ENCODE data around the gene CPLX1.
"Not testable (repeated sequence)": the region's sequence is repeated elsewhere in the genome, so short reads cannot be mapped to it uniquely, and the experiment has no call there.

Gene CPLX1

GRCh38 chr4:749698-750666 lies 75.9 kb downstream of the CPLX1 start:
- DNase-seq, result no peak

- DNase-seq, result no peak
Observed at GRCh38 chr4:748461-748860, 77.5 kb downstream of the CPLX1 start.

- no peak for DNase-seq
Observed at GRCh38 chr4:747546-748170, 78.3 kb downstream of the CPLX1 start.

- DNase-seq, result no peak
Observed at GRCh38 chr4:744212-744841, 81.6 kb downstream of the CPLX1 start.

GRCh38 chr4:743463-744211 lies 82.3 kb downstream of the CPLX1 start:
- no peak for DNase-seq

- peak; percentile 64 for DNase-seq
Observed at GRCh38 chr4:742742-743311, 83.1 kb downstream of the CPLX1 start.

GRCh38 chr4:742096-742741 lies 83.7 kb downstream of the CPLX1 start:
- no peak for DNase-seq

- DNase-seq, result no peak
Observed at GRCh38 chr4:740656-741282, 85.2 kb downstream of the CPLX1 start.

GRCh38 chr4:740011-740410 lies 85.9 kb downstream of the CPLX1 start:
- DNase-seq, result no peak

GRCh38 chr4:739569-739968 lies 86.4 kb downstream of the CPLX1 start:
- no peak for DNase-seq

- DNase-seq, result no peak
Observed at GRCh38 chr4:738781-739280, 87.1 kb downstream of the CPLX1 start.

- not testable (repeated sequence) for DNase-seq
Observed at GRCh38 chr4:736561-736960, 89.4 kb downstream of the CPLX1 start.

GRCh38 chr4:735583-735982 lies 90.3 kb downstream of the CPLX1 start:
- no peak for DNase-seq

Measured in stimulated activated naive CD4-positive, alpha-beta T cell treated with Interleukin-2 at 50 U/mL for 16 hours (primary cell).